ENCODE results near the gene CFLAR. TPM values are rescaled to one million over a fixed set of nuclear protein-coding genes. Genes with fewer than 3 reads are reported as not detected.

CFLAR gene
- total RNA-seq, 1 donor from 2014 or later: 43.9 TPM

DNA sequence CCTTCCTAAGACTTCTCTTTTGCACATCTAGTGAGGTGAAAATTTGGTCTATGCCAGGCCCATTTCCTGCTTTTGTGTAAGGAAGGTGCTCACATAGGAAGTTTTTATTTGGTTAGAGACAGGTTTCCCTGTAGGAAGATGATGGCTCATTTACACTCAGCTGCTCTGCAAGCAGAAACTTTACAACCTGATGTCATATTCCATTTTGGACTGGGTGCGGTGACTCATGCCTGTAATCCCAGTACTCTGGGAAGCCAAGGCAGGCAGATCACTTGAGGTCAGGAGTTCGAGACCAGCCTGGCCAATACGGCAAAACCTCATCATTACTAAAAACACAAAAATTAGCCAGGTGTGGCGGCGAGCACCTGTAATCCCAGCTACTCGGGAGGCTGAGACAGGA is 102.8 kb downstream of the CFLAR start:
- no peaks in the 10 kb centered on the region for H3K36me3 Mint-ChIP-seq
- H3K9me3 Mint-ChIP-seq: no peaks in the 10 kb centered on the region
- no peak overlapping the region for H3K27ac Mint-ChIP-seq
- TF ChIP-seq, protein P1, sequence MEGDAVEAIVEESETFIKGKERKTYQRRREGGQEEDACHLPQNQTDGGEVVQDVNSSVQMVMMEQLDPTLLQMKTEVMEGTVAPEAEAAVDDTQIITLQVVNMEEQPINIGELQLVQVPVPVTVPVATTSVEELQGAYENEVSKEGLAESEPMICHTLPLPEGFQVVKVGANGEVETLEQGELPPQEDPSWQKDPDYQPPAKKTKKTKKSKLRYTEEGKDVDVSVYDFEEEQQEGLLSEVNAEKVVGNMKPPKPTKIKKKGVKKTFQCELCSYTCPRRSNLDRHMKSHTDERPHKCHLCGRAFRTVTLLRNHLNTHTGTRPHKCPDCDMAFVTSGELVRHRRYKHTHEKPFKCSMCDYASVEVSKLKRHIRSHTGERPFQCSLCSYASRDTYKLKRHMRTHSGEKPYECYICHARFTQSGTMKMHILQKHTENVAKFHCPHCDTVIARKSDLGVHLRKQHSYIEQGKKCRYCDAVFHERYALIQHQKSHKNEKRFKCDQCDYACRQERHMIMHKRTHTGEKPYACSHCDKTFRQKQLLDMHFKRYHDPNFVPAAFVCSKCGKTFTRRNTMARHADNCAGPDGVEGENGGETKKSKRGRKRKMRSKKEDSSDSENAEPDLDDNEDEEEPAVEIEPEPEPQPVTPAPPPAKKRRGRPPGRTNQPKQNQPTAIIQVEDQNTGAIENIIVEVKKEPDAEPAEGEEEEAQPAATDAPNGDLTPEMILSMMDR (IDR thresholded peaks at IDR 0.05; ENCODE audit: unreplicated experiment): no peak
- H3K27me3 Mint-ChIP-seq (ENCODE audit: low read depth): no peaks in the 10 kb centered on the region
- no peak for DNase-seq (ENCODE audit: low spot score in 2 of 2, unreplicated experiment in 2 of 2)
- H3K4me1 Mint-ChIP-seq: peaks cover 23% of the 10 kb centered on the region
- no peak overlapping the region for H3K4me3 Mint-ChIP-seq

DNA sequence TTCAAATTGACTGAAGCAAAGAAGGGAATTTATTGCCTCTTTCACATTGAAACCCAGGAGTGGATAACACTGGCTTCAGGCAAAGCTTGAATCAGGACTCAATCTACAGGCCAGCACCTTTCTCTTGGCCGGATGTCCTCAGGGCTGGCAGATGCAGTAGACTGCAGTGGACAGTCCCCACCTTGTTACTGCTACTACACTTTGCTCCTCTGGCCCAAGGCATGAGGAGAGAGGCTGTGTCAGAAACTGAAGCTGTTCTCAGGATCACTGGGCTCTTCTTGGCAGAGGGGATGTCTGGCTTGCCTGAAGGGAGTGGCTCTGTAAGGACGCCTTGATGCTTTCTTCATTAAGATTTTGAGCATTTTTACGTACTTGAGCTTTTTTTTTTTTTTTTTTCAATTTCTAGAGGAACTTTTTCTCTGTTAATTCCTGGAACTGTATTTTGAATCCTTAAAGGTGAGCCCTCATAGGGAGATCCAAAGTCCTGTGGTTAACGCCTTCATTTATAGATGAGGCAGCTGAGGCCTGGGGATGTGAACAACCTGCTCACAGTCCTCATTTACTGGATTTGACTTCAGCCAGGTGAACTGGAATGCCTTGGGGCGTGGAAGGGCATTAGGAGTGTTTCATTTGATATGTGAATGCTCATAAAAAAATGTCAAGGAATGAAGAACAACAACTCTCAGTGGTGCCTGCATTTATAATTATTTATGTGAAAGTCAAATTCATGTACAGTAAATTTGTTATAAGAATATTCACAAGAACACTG is 103.5 kb downstream of the CFLAR start:
- DNase-seq (ENCODE audit: low spot score in 2 of 2, unreplicated experiment in 2 of 2): no peak
- H3K9me3 Mint-ChIP-seq: no peaks in the 10 kb centered on the region
- H3K27ac Mint-ChIP-seq: peak overlapping the region; percentile 84
- H3K27me3 Mint-ChIP-seq (ENCODE audit: low read depth): no peaks in the 10 kb centered on the region
- peaks cover 23% of the 10 kb centered on the region for H3K4me1 Mint-ChIP-seq
- H3K36me3 Mint-ChIP-seq: no peaks in the 10 kb centered on the region
- TF ChIP-seq, protein P1 (IDR thresholded peaks at IDR 0.05; ENCODE audit: unreplicated experiment): no peak
- no peak overlapping the region for H3K4me3 Mint-ChIP-seq

DNA sequence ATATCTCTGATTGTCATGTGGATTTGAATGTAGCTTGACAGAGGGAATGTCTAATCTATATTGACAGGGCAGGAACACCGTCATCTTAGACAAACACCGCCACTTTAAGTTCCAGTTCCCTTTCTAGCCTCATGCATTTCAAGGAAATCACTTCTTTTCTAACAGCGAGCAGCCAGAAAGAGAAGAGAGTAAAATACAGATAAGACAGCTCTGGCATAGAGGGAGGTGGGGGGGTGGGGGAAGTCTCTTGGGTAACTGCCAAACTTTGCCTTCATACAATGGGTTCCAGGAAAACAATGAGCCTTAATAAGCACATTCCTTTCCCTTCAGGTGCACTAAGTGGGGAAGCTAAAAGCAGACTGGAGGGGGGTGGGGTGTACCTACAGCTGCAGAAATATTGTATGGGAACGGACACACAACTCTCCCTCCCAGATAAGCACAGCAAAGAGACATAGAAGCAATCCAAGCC is 104.2 kb downstream of the CFLAR start:
- no peaks in the 10 kb centered on the region for H3K36me3 Mint-ChIP-seq
- no peaks in the 10 kb centered on the region for H3K9me3 Mint-ChIP-seq
- TF ChIP-seq, protein P1 (IDR thresholded peaks at IDR 0.05; ENCODE audit: unreplicated experiment): no peak
- no peak for DNase-seq (ENCODE audit: low spot score in 2 of 2, unreplicated experiment in 2 of 2)
- H3K4me1 Mint-ChIP-seq: peaks cover 23% of the 10 kb centered on the region
- peak overlapping the region; percentile 84 for H3K27ac Mint-ChIP-seq
- no peak overlapping the region for H3K4me3 Mint-ChIP-seq
- H3K27me3 Mint-ChIP-seq (ENCODE audit: low read depth): no peaks in the 10 kb centered on the region

DNA sequence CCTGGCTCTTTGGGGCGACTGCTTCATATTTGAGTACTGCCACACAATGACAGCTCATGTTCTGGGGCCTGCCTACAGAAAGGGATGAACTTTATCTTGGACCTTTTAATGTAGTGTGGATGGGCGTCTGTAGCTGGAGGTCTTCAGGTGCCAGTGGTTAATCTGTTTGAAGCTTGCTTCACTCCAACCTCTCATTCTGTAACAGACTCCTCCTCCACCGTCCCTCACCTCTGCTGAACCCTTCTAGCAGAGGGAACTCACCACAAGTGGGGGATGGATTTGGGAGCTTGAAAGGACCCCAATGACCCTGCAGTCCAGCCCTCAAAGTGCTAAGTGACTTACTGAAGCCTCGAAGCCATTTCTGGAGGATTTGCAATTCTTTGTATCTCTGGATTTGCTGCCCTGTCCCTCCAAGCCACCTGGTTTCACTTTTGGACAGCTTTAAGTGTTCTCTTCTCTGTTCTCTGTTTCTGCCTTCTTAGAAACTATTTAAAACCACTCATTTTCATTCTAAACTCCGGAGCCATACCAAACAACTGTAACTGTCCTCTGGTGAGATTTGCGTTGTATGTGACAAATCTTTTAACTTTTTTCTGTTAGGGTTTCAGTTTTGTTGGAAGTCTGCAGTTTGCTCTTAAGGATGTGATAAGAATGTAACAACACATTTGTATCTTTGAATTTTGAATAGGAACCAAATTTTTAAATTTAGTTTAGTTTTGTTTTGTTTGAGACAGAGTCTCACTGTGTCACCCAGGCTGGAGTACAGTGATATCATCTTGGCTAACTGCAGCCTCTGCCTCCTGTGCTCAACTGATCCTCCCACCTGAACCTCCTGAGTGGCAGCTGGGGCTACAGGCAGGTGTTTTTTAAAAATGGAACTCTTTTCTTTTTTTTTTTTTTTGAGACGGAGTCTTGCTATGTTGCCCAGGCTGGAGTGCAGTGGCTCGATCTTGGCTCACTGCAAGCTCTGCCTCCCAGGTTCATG is 107.4 kb downstream of the CFLAR start:
- H3K4me1 Mint-ChIP-seq: peaks cover 23% of the 10 kb centered on the region
- H3K9me3 Mint-ChIP-seq: no peaks in the 10 kb centered on the region
- no peak overlapping the region for H3K4me3 Mint-ChIP-seq
- H3K27ac Mint-ChIP-seq: peak overlapping the region; percentile 20
- TF ChIP-seq, protein P1 (IDR thresholded peaks at IDR 0.05; ENCODE audit: unreplicated experiment): no peak
- DNase-seq (ENCODE audit: low spot score in 2 of 2, unreplicated experiment in 2 of 2): no peak
- H3K27me3 Mint-ChIP-seq (ENCODE audit: low read depth): peaks cover 8% of the 10 kb centered on the region
- no peaks in the 10 kb centered on the region for H3K36me3 Mint-ChIP-seq

Other genes with a start within 250 kb of the CFLAR start
- gene PPIL3, start 227.1 kb upstream of the CFLAR start, total RNA-seq: 51.1 to 55.4 TPM (median 52.9 TPM) in 3 replicates
- 24.8 to 28.7 TPM (median 26.2 TPM) in 3 replicates for gene NIF3L1, start 226.8 kb upstream of the CFLAR start, total RNA-seq
- gene ORC2, start 152.5 kb upstream of the CFLAR start, total RNA-seq: 33.7 to 38.3 TPM (median 37.5 TPM) in 3 replicates
- gene HYCC2, start 44.5 kb upstream of the CFLAR start, total RNA-seq: 18.9 to 20.3 TPM (median 19.1 TPM) in 3 replicates
- gene NDUFB3, start 44.2 kb upstream of the CFLAR start, total RNA-seq: 50.7 to 55.4 TPM (median 53.3 TPM) in 3 replicates
- gene CASP10, start 67.0 kb downstream of the CFLAR start, total RNA-seq: 2.2 to 3.1 TPM (median 2.8 TPM) in 3 replicates
- 16.1 to 18.3 TPM (median 16.3 TPM) in 3 replicates for gene CASP8, start 144.4 kb downstream of the CFLAR start, total RNA-seq
- 0.78 to 1.2 TPM (median 1.1 TPM) in 3 replicates for gene FLACC1, start 241.2 kb downstream of the CFLAR start, total RNA-seq